ENCODE results near the gene CFAP57.
A peak's percentile ranks its signal among the peaks of the same experiment; 100 is the strongest.

Gene CFAP57

DNA sequence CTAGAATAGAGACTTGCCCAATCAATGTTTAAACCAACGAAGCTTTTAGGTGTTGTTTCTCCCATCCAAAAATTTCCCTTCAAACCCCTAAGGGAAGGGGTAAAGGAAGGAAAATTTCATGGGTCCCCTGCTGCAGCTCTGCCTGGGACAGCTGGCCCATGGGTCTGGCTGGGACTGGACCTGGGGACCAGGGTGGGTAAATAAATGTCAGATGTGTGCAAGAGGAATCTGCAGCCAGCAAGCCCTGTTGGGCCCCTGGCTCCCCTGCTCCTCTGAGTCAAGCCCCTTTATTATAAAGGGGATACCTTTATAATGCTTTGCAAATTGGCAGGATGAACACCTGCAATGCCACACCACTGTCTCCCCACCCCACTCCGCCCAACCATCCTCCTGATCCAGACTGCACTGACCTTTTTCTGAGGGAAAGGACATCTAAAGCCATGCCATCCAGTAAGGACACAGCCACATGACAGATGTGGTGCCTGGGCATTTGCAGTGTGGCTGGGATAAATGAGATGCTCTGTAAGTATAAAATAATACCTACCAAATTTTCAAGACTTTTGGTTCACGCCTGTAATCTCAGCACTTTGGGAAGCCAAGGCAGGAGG lies 95.8 kb downstream of the CFAP57 start:
- TF ChIP-seq, protein P1, sequence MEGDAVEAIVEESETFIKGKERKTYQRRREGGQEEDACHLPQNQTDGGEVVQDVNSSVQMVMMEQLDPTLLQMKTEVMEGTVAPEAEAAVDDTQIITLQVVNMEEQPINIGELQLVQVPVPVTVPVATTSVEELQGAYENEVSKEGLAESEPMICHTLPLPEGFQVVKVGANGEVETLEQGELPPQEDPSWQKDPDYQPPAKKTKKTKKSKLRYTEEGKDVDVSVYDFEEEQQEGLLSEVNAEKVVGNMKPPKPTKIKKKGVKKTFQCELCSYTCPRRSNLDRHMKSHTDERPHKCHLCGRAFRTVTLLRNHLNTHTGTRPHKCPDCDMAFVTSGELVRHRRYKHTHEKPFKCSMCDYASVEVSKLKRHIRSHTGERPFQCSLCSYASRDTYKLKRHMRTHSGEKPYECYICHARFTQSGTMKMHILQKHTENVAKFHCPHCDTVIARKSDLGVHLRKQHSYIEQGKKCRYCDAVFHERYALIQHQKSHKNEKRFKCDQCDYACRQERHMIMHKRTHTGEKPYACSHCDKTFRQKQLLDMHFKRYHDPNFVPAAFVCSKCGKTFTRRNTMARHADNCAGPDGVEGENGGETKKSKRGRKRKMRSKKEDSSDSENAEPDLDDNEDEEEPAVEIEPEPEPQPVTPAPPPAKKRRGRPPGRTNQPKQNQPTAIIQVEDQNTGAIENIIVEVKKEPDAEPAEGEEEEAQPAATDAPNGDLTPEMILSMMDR (IDR thresholded peaks at IDR 0.05; ENCODE audit: extremely low read depth, missing control alignments): no peak
- DNase-seq (ENCODE audit: low spot score): no peak

DNA sequence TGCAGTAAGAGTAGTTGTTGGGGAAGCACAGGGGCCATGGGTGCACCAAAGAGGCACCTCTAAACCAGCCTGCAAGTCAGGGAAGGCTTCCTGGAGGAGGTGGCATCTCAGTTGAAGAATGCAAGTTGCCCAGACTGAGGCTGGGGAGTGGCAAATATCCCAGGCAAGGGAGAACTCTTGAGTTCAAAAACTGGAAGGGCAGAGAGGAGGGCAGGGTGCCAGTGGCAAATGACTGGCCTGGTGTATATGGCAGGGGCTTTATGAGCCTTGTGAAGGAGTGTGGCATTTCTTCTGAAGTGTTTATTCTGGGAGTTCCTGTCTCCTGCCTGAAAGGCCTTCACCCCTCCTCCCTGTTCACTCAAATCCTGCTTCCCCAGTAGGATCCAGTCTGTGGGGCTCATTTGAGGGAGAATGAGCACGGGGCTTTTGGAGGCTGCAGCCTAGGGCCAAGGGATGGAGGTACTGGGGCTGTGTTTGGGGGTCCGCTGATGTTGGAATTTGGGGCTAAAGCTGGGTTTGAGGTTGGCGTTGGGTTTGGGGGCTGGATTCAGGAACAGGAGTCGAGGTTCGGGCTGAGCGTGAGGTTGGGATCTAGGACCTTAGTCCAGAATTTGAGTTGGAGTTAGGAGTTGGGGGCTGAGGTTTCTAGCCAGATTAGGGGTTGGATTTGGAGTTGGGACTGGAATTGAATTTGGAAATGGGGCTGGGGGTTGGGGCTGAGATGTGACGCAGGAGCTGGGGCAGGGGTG lies 97.7 kb downstream of the CFAP57 start, which contains the start of gene TMEM125:
TSS of gene TMEM125 (plus strand) at position 357 of the 749 bp plus-strand sequence. CDS start 2,740 bp downstream, outside the sequence.
- TF ChIP-seq, protein P1 (IDR thresholded peaks at IDR 0.05; ENCODE audit: extremely low read depth, missing control alignments): no peak
- peak; percentile 10 for DNase-seq (ENCODE audit: low spot score)

DNA sequence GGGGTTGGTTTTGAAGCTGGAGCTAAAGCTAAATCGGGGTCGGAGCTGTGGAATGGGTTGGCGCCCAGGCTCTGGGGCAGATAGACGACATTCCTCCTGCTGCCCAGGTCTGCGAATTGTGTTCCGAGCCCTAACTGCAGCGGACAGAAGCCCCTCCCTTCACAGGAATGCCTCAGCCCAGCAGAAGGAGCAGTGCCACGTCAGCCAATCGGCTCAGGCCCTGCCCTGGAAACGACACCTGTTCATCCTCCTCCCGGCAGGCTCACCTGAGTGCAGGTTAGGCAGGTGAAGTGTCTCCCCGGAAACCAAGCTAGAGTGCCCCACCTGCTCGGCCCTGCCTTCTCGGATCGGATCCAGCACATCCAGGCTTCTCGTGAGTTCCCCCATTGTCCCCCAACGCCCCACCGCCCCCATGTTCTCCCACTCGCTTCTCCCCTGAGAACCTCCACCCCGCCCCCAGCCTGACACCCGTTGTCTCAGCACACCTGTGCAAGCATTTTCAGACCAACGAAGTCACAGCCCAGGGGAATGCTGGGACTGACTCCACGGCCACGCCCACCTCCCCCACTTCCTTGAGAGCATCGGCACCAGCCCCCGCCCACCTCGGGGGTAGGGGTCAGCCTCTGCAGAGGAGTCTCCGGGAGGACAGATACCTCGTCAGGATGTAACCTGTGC lies 98.4 kb downstream of the CFAP57 start:
- TF ChIP-seq, protein P1 (IDR thresholded peaks at IDR 0.05; ENCODE audit: extremely low read depth, missing control alignments): no peak
- DNase-seq (ENCODE audit: low spot score): peak; percentile 31

DNA sequence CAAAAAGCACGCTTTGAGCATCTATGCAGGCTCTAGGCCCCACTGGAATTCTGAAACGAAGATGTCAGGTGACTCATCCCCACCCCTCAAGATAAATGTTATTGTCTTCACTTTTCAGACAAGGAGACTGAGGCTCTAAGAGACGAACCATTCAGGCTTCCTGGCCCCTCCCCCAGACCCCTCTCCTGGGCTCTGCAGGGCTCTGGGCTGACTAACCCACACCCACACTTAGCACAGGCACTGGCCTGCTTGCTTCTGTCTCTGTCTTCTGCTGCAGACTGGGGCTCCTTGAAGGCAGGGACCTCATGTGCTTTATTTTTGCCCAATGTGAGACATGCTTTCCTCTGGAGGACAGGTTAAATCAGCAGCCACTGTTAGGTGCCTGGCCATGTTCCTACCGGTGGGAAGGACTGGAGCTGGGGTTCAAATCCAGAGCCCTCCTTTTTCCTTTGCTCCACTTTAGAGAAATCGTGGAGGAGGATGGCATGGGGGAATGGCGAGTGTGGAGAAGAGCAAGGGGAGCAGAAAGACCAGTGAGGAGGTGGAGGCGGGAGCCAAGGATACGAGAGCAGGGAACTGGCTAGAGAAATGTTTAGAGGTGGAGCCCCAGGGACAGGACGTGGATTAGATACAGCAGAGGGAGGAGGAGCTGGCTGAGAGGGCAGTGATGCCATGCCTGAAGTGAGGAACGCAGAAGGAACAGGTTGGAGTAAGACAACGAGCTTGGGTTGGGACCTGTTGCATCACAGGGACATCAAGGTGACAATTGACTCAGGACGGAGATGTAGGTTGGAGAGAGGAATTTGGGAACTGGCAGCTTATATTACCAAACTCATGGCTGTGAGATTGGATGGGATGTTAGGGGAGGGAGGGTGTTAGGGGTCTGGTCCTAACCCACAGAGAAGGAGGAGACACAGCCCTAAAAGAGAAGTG lies 99.3 kb downstream of the CFAP57 start:
- DNase-seq (ENCODE audit: low spot score): peak; percentile 20
- TF ChIP-seq, protein P1 (IDR thresholded peaks at IDR 0.05; ENCODE audit: extremely low read depth, missing control alignments): no peak

DNA sequence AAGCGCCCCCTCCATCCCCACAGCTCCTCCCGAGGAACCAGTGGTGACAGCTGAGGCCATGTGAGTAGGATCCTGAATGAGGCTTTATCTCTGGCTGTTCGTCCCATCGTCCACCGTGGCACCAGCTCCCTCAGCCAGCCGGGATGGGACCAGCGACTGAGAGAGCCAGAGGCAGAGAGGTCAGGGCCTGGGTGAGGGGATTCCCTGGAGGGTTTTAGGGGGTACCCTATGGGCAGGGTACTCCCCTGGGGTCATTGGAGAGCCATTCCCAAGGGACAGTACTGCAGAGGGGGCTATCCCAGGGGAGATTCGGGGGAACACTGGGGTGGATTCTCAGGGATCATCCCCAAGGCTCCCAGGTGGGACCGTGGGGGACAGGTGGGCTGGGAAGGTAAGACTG lies 100.0 kb downstream of the CFAP57 start:
- TF ChIP-seq, protein P1 (IDR thresholded peaks at IDR 0.05; ENCODE audit: extremely low read depth, missing control alignments): no peak
- peak; percentile 15 for DNase-seq (ENCODE audit: low spot score)

DNA sequence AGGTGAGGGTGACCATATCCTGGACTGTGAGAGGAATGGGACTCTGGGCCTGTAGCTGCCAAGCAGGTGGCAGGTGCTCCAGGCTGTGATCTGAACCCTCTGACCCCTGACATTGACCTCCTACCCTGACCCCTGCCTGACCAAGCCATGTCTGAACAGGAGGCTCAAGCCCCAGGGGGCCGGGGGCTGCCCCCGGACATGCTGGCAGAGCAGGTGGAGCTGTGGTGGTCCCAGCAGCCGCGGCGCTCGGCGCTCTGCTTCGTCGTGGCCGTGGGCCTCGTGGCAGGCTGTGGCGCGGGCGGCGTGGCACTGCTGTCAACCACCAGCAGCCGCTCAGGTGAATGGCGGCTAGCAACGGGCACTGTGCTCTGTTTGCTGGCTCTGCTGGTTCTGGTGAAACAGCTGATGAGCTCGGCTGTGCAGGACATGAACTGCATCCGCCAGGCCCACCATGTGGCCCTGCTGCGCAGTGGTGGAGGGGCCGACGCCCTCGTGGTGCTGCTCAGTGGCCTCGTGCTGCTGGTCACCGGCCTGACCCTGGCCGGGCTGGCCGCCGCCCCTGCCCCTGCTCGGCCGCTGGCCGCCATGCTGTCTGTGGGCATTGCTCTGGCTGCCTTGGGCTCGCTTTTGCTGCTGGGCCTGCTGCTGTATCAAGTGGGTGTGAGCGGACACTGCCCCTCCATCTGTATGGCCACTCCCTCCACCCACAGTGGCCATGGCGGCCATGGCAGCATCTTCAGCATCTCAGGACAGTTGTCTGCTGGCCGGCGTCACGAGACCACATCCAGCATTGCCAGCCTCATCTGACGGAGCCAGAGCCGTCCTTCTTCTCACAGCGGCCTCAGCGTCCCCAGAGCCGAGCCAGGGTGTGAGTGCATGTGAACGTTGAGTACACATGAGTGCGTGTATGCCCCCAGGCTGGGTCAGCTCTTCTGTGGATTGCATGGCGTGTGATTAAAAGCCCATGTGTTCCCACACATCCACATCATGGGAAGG lies 100.7 kb downstream of the CFAP57 start:
- TF ChIP-seq, protein P1 (IDR thresholded peaks at IDR 0.05; ENCODE audit: extremely low read depth, missing control alignments): no peak
- DNase-seq (ENCODE audit: low spot score): peak; percentile 20

All from GM20000 (cell line).